IPS DF 4.7 (cell line): ENCODE data around the gene DHX38.
A peak's percentile ranks its signal among the peaks of the same experiment; 100 is the strongest.

Experiments used
- DNase-seq: peaks from one replicate; pipeline ENCODE4 v3.0.0-alpha.2; 2013; ENCODE audit warnings: low spot score; ENCODE audit errors: extremely low read depth

DHX38 gene

GRCh38 chr16:72083778-72084404 lies 9.8 kb upstream of the DHX38 start:
- DNase-seq = no peak

- no peak for DNase-seq
These were observed 9.2 kb upstream of the DHX38 start for GRCh38 chr16:72084445-72084844.

- DNase-seq = no peak
These were observed 8.6 kb upstream of the DHX38 start for GRCh38 chr16:72085002-72085401.

- no peak for DNase-seq
These were observed 2.4 kb upstream of the DHX38 start for GRCh38 chr16:72091217-72091616.

GRCh38 chr16:72092832-72093447 lies 707 bp upstream of the DHX38 start:
- DNase-seq = no peak

- DNase-seq = no peak
These were observed 591 bp downstream of the DHX38 start for GRCh38 chr16:72094266-72094610.

- no peak for DNase-seq
These were observed 5.3 kb downstream of the DHX38 start for GRCh38 chr16:72098936-72099335.

- DNase-seq = peak; percentile 49
These were observed 5.8 kb downstream of the DHX38 start for GRCh38 chr16:72099377-72099818.

GRCh38 chr16:72101195-72101594 lies 7.5 kb downstream of the DHX38 start:
- DNase-seq = no peak

GRCh38 chr16:72104905-72105304 lies 11.3 kb downstream of the DHX38 start:
- DNase-seq = no peak

- no peak for DNase-seq
These were observed 12.3 kb downstream of the DHX38 start for GRCh38 chr16:72105978-72106377.

GRCh38 chr16:72107371-72107770 lies 13.7 kb downstream of the DHX38 start:
- DNase-seq = no peak

GRCh38 chr16:72108353-72109102 lies 14.9 kb downstream of the DHX38 start:
- DNase-seq = no peak

- no peak for DNase-seq
These were observed 15.7 kb downstream of the DHX38 start for GRCh38 chr16:72109300-72109699.

- DNase-seq = no peak
These were observed 16.4 kb downstream of the DHX38 start for GRCh38 chr16:72109966-72110530.

- DNase-seq = no peak
These were observed 17.3 kb downstream of the DHX38 start for GRCh38 chr16:72110662-72111615.

GRCh38 chr16:72111657-72112451 lies 18.2 kb downstream of the DHX38 start:
- no peak for DNase-seq

- no peak for DNase-seq
These were observed 18.8 kb downstream of the DHX38 start for GRCh38 chr16:72112452-72112792.

GRCh38 chr16:72112906-72113615 lies 19.4 kb downstream of the DHX38 start:
- DNase-seq = no peak

- DNase-seq = no peak
These were observed 19.9 kb downstream of the DHX38 start for GRCh38 chr16:72113616-72113945.
